H9 (cell line): Measurements from ENCODE around the gene BMP8A. TPM values are rescaled to one million over a fixed set of nuclear protein-coding genes. Genes with fewer than 3 reads are reported as not detected.
"Not testable (repeated sequence)": the region's sequence is repeated elsewhere in the genome, so short reads cannot be mapped to it uniquely, and the experiment has no call there.

Experiments used
- DNase-seq: peaks from one replicate; pipeline ENCODE4 v3.0.0-alpha.2; 2017
- H2AFZ ChIP-seq: one replicate; pipeline ENCODE4 v1.6.1; 2013; ENCODE audit warnings: mild to moderate bottlenecking, low read length, control low read depth, moderate library complexity
- H2AK5ac ChIP-seq: 2 replicates; pipeline ENCODE4 v1.6.1; 2013; ENCODE audit warnings: low read length, control low read depth, mixed read lengths; ENCODE audit not compliant: insufficient read length
- H2BK120ac ChIP-seq: one replicate; pipeline ENCODE4 v1.6.1; 2013; ENCODE audit warnings: low read depth, mild to moderate bottlenecking, low read length, control low read depth, inconsistent platforms; ENCODE audit not compliant: poor library complexity, severe bottlenecking
- H2BK12ac ChIP-seq: 2 replicates; pipeline ENCODE4 v1.6.1; 2013; ENCODE audit warnings: low read length, control low read depth, mixed read lengths, low read depth; ENCODE audit not compliant: insufficient read length
- H2BK15ac ChIP-seq: 2 replicates; pipeline ENCODE4 v1.6.1; 2013; ENCODE audit warnings: low read depth, low read length, control low read depth
- H2BK20ac ChIP-seq: one replicate; pipeline ENCODE4 v1.6.1; 2013; ENCODE audit warnings: low read depth, mild to moderate bottlenecking, low read length, control low read depth, inconsistent platforms; ENCODE audit not compliant: poor library complexity, severe bottlenecking
- H2BK5ac ChIP-seq: 2 replicates; pipeline ENCODE4 v1.6.1; 2013; ENCODE audit warnings: low read length, control low read depth, mixed read lengths; ENCODE audit not compliant: insufficient read length
- H3K14ac ChIP-seq: 2 replicates; pipeline ENCODE4 v1.6.1; 2013; ENCODE audit warnings: low read length, control low read depth; ENCODE audit not compliant: insufficient read depth
- H3K18ac ChIP-seq: 2 replicates; pipeline ENCODE4 v1.6.1; 2013; ENCODE audit warnings: low read depth, mild to moderate bottlenecking, mixed read lengths, low read length, control low read depth; ENCODE audit not compliant: insufficient read length
- H3K23ac ChIP-seq: 2 replicates; pipeline ENCODE4 v1.6.1; 2013; ENCODE audit warnings: low read length, control low read depth, mixed read lengths, low read depth; ENCODE audit not compliant: insufficient read length
- H3K23me2 ChIP-seq: 2 replicates; pipeline ENCODE4 v1.6.1; 2013; ENCODE audit warnings: low read depth, mild to moderate bottlenecking, mixed read lengths, low read length, control low read depth; ENCODE audit not compliant: insufficient read length, poor library complexity, severe bottlenecking
- H3K27ac ChIP-seq: 2 replicates; pipeline ENCODE4 v1.5.1; 2013; ENCODE audit warnings: low read length, control low read depth, mixed read lengths, low read depth; ENCODE audit not compliant: insufficient read length
- H3K27me3 ChIP-seq: 2 replicates; pipeline ENCODE4 v1.6.1; 2013; ENCODE audit warnings: low read length, control low read depth, inconsistent platforms; ENCODE audit not compliant: insufficient read depth
- H3K4ac ChIP-seq: 2 replicates; pipeline ENCODE4 v1.6.1; 2013; ENCODE audit warnings: low read depth, mild to moderate bottlenecking, control low read depth, inconsistent platforms, low read length, moderate library complexity
- H3K4me1 ChIP-seq: 2 replicates; pipeline ENCODE4 v1.6.1; 2013; ENCODE audit warnings: low read length, control low read depth, inconsistent platforms; ENCODE audit not compliant: insufficient read depth
- H3K4me2 ChIP-seq: 2 replicates; pipeline ENCODE4 v1.6.1; 2013; ENCODE audit warnings: low read length, control low read depth, mixed read lengths; ENCODE audit not compliant: insufficient read length, insufficient read depth
- H3K56ac ChIP-seq: 2 replicates; pipeline ENCODE4 v1.6.1; 2013; ENCODE audit warnings: low read depth, mild to moderate bottlenecking, mixed read lengths, low read length, control low read depth; ENCODE audit not compliant: insufficient read length
- H3K79me1 ChIP-seq: 2 replicates; pipeline ENCODE4 v1.6.1; 2013; ENCODE audit warnings: low read depth, mild to moderate bottlenecking, moderate library complexity, low read length, control low read depth, inconsistent platforms; ENCODE audit not compliant: insufficient read depth, poor library complexity, severe bottlenecking
- H3K79me2 ChIP-seq: 2 replicates; pipeline ENCODE4 v1.6.1; 2013; ENCODE audit warnings: low read length, control low read depth, inconsistent platforms; ENCODE audit not compliant: insufficient read depth
- H3K9ac ChIP-seq: 2 replicates; pipeline ENCODE4 v1.6.1; 2013; ENCODE audit warnings: low read length, control low read depth, mixed read lengths; ENCODE audit not compliant: insufficient read length; ENCODE audit errors: extremely low read depth
- H3K9me3 ChIP-seq: one replicate; pipeline ENCODE4 v1.6.1; 2013; ENCODE audit warnings: low read depth, low read length, inconsistent platforms; ENCODE audit not compliant: control insufficient read depth
- H3T11ph ChIP-seq: one replicate; pipeline ENCODE4 v1.6.1; 2013; ENCODE audit warnings: mild to moderate bottlenecking, low read length, control low read depth, inconsistent platforms
- H4K20me1 ChIP-seq: one replicate; pipeline ENCODE4 v1.6.1; 2013; ENCODE audit not compliant: control insufficient read depth, insufficient read length, insufficient read depth
- H4K5ac ChIP-seq: 2 replicates; pipeline ENCODE4 v1.6.1; 2013; ENCODE audit warnings: low read depth, mild to moderate bottlenecking, mixed read lengths, low read length, control low read depth; ENCODE audit not compliant: insufficient read length
- H4K8ac ChIP-seq: replicated peaks from 2 replicates; pipeline ENCODE4 v1.6.1; 2013; ENCODE audit warnings: low read length, control low read depth, mixed read lengths, low read depth; ENCODE audit not compliant: insufficient read length
- H4K91ac ChIP-seq: 2 replicates; pipeline ENCODE4 v1.6.1; 2013; ENCODE audit warnings: low read depth, mild to moderate bottlenecking, moderate library complexity, mixed read lengths, low read length, control low read depth; ENCODE audit not compliant: insufficient read length
- H3K27ac Mint-ChIP-seq, 3 experiments: 2 replicates in 2 of 3; 3 replicates in 1 of 3; pipeline ENCODE4 v1.8.0; 2020 to 2021; ENCODE audit warnings: mixed read lengths in 3 of 3, mild to moderate bottlenecking in 1 of 3, moderate library complexity in 1 of 3
- H3K27me3 Mint-ChIP-seq: 2 replicates; pipeline ENCODE4 v1.8.0; 2021; ENCODE audit warnings: low read depth, mild to moderate bottlenecking, moderate library complexity, mixed read lengths
- H3K36me3 Mint-ChIP-seq, 3 experiments: 2 replicates in 2 of 3; 3 replicates in 1 of 3; pipeline ENCODE4 v1.8.0; 2020 to 2021; ENCODE audit warnings: low read depth in 3 of 3, mixed read lengths in 3 of 3; ENCODE audit not compliant: insufficient read depth in 1 of 3
- H3K4me1 Mint-ChIP-seq, 2 experiments: 2 replicates each; pipeline ENCODE4 v1.8.0; 2020; ENCODE audit warnings: mixed read lengths in 2 of 2
- H3K4me3 Mint-ChIP-seq, 2 experiments: 2 replicates in 1 of 2; 3 replicates in 1 of 2; pipeline ENCODE4 v1.8.0; 2020 to 2021; ENCODE audit warnings: mild to moderate bottlenecking in 2 of 2, mixed read lengths in 2 of 2, moderate library complexity in 1 of 2
- H3K9me3 Mint-ChIP-seq, 2 experiments: 2 replicates in 1 of 2; 3 replicates in 1 of 2; pipeline ENCODE4 v1.8.0; 2020; ENCODE audit warnings: mild to moderate bottlenecking in 2 of 2, mixed read lengths in 2 of 2, moderate library complexity in 1 of 2
- CTCF ChIP-seq: fragments of 200-600 bp; sonication (generic); conservative IDR thresholded peaks from 3 replicates; pipeline ENCODE4 v1.8.0; 2021; ENCODE audit warnings: antibody characterized with exemption, mild to moderate bottlenecking
- WGBS: extraction: QIAGEN DNeasy Blood & Tissue Kit; methylation state at CpG from one replicate; pipeline ENCODE4 v1.1.7; 2013; ENCODE audit warnings: missing lambda C conversion rate, low lambda C conversion rate, mixed read lengths; ENCODE audit not compliant: insufficient read length; ENCODE audit errors: extremely low coverage; 5-methylcytosine and 5-hydroxymethylcytosine counted together
- total RNA-seq: library from RNA; stranded (reverse); gene quantifications from 2 replicates; pipeline ENCODE4 v1.2.1, GENCODE V29; 2021

Gene BMP8A
- total RNA-seq, 1 experiment from 2014 or later, result 0.52 TPM

GRCh38 chr1:39509360-39510009 is 18.0 kb downstream of the BMP8A start:
- no peak for TF ChIP-seq CTCF
- Histone ChIP-seq H3K23me2 (no peaks in the 10 kb centered on the region), H3K18ac (no peak overlapping the region), H3K4me1 (no peaks in the 10 kb centered on the region), H3K27me3 (no peaks in the 10 kb centered on the region; the same call in 1 of the 2 replicates), H2BK5ac (no peak overlapping the region), H3K23ac (no peak overlapping the region), H3K79me2 (no peaks in the 10 kb centered on the region), H4K5ac (no peak overlapping the region), H3K4me2 (no peak overlapping the region), H2BK15ac (no peak overlapping the region), H3K9ac (no peak overlapping the region), H3K9me3 (no peaks in the 10 kb centered on the region), H3K27ac (no peak overlapping the region), H3K14ac (no peak overlapping the region), H2BK120ac (no peak overlapping the region), H4K20me1 (no peaks in the 10 kb centered on the region), H2BK12ac (no peak overlapping the region), H2AFZ (no peak overlapping the region), H4K8ac (no peak overlapping the region), H3K4ac (no peak overlapping the region), H2AK5ac (no peak overlapping the region), H3K56ac (no peak overlapping the region), H2BK20ac (no peak overlapping the region), H3K79me1 (no peaks in the 10 kb centered on the region), H3T11ph (no peak overlapping the region), H4K91ac (no peak overlapping the region)
- Mint-ChIP-seq H3K27me3 (peaks cover 20% of the 10 kb centered on the region), H3K27ac (peak overlapping the region in 1 of 3 experiments; percentile 44; a peak in 1 of 7 replicates), H3K4me1 (peaks cover 10 to 11% of the 10 kb centered on the region in 2 experiments), H3K4me3 (no peak overlapping the region), H3K9me3 (no peaks in the 10 kb centered on the region), H3K36me3 (no peaks in the 10 kb centered on the region)
- no CpG with 5 or more reads among the region's 22 CpGs for WGBS
- DNase-seq, result no peak

- not testable (repeated sequence) for H2AK5ac ChIP-seq, DNase-seq, H3T11ph ChIP-seq, H3K23ac ChIP-seq, H3K18ac ChIP-seq, H3K56ac ChIP-seq, H4K8ac ChIP-seq, H2BK120ac ChIP-seq, H3K27ac Mint-ChIP-seq, H3K27me3 ChIP-seq, H2BK12ac ChIP-seq, H4K5ac ChIP-seq, H3K79me2 ChIP-seq, H3K4me1 ChIP-seq, H4K91ac ChIP-seq, H3K23me2 ChIP-seq, H2BK20ac ChIP-seq, H2BK15ac ChIP-seq, H3K4ac ChIP-seq, H3K14ac ChIP-seq, H2BK5ac ChIP-seq, H3K4me2 ChIP-seq, H3K9ac ChIP-seq, H2AFZ ChIP-seq, H3K4me3 Mint-ChIP-seq, H3K36me3 Mint-ChIP-seq, H3K79me1 ChIP-seq, H3K9me3 Mint-ChIP-seq, H3K27ac ChIP-seq, H3K9me3 ChIP-seq, H4K20me1 ChIP-seq
- Mint-ChIP-seq H3K4me1 (peaks cover 10 to 11% of the 10 kb centered on the region in 2 experiments), H3K27me3 (peaks cover 24% of the 10 kb centered on the region)
- no CpG with 5 or more reads among the region's 20 CpGs for WGBS
Observed at GRCh38 chr1:39510570-39511186, 19.2 kb downstream of the BMP8A start.
